Tibial nerve (tissue), 4 donors: ENCODE results near the gene SEC14L5. TPM values are rescaled to one million over a fixed set of nuclear protein-coding genes. Genes with fewer than 3 reads are reported as not detected.
A peak's percentile ranks its signal among the peaks of the same experiment; 100 is the strongest.

Source experiments
- DNase-seq, 2 donors: peaks; one replicate each; pipeline ENCODE4 v3.0.0-alpha.2; 2019; ENCODE audit warnings: low spot score in 2 of 2
- H3K27ac ChIP-seq, 4 donors: fragments of 200-600 bp; sonication (generic) in 3 of 4; one replicate each; pipeline ENCODE4 v1.5.1; 2017 to 2019; ENCODE audit warnings: mild to moderate bottlenecking in 1 of 4
- H3K27me3 ChIP-seq, 2 donors: fragments of 200-600 bp; sonication (generic) in 1 of 2; one replicate each; pipeline versions ENCODE4 v1.5.1 to v1.6.0; 2017 to 2019
- H3K36me3 ChIP-seq, 3 donors: fragments of 200-600 bp; sonication (generic); one replicate each; pipeline ENCODE4 v1.5.1; 2018 to 2019
- H3K4me1 ChIP-seq, 4 donors: fragments of 200-600 bp; sonication (generic) in 3 of 4; one replicate each; pipeline ENCODE4 v1.5.1; 2017 to 2019
- H3K4me3 ChIP-seq, 4 donors: fragments of 200-600 bp; sonication (generic) in 3 of 4; one replicate each; pipeline ENCODE4 v1.5.1; 2017 to 2019; ENCODE audit warnings: mild to moderate bottlenecking in 1 of 4, moderate library complexity in 1 of 4
- H3K9me3 ChIP-seq, 4 donors: fragments of 200-600 bp; sonication (generic) in 3 of 4; one replicate each; pipeline ENCODE4 v1.5.1; 2017 to 2019
- CTCF ChIP-seq, 5 experiments: fragments of 200-600 bp in 3 of 5; fragments of 450-650 bp in 2 of 5; sonication (generic) in 3 of 5; IDR thresholded peaks; one replicate each; pipeline ENCODE4 v1.5.1; 2016 to 2019; ENCODE audit warnings: antibody characterized with exemption in 5 of 5, mild to moderate bottlenecking in 3 of 5, moderate library complexity in 2 of 5
- EP300 ChIP-seq, 2 donors: sonication (generic); formaldehyde crosslinking; IDR thresholded peaks; one replicate each; pipeline ENCODE4 v1.6.1; 2017; ENCODE audit warnings: antibody characterized with exemption in 2 of 2, mild to moderate bottlenecking in 1 of 2
- POLR2A ChIP-seq, 2 donors: fragments of 450-650 bp; IDR thresholded peaks; one replicate each; pipeline ENCODE4 v1.6.1; 2017; ENCODE audit warnings: antibody characterized with exemption in 2 of 2, mild to moderate bottlenecking in 2 of 2, moderate library complexity in 2 of 2
- WGBS, 2 donors: methylation state at CpG; one replicate each; pipeline ENCODE4 v1.1.5; 2018; 5-methylcytosine and 5-hydroxymethylcytosine counted together
- total RNA-seq, 4 donors: library from RNA; depleted of rRNA; stranded (reverse); fragments of >200 nt; gene quantifications; one replicate each; pipeline ENCODE4 v1.1.0, GENCODE V29; 2016

SEC14L5 gene
- total RNA-seq, 4 donors from 2014 or later: 12.0 to 29.0 (median 13.6) TPM

- H3K4me1 ChIP-seq: peaks cover 0 to 9% (median 0%) of the 10 kb centered on the region in 4 donors
- no peaks in the 10 kb centered on the region for H3K36me3 ChIP-seq
- TF ChIP-seq CTCF (IDR thresholded peaks at IDR 0.05) (no peak), POLR2A (IDR thresholded peaks at IDR 0.05) (no peak), EP300 (IDR thresholded peaks at IDR 0.05) (no peak)
- 73 to 75% methylated on average over 5 of the region's 5 CpGs for WGBS, 2 donors
- H3K27ac ChIP-seq: no peak overlapping the region
- DNase-seq: no peak
- H3K27me3 ChIP-seq: peaks cover 0 to 31% of the 10 kb centered on the region in 2 donors
- peaks cover 0 to 4% (median 0%) of the 10 kb centered on the region in 4 donors for H3K9me3 ChIP-seq
- no peak overlapping the region for H3K4me3 ChIP-seq
Measured at GRCh38 chr16:4984174-4984990, 26.3 kb downstream of the SEC14L5 start.

- Histone ChIP-seq H3K4me1 (peaks cover 0 to 9% (median 0%) of the 10 kb centered on the region in 4 donors), H3K36me3 (peaks cover 0 to 5% (median 0%) of the 10 kb centered on the region in 3 donors), H3K4me3 (peak overlapping the region in 1 of 4 donors; percentile 20), H3K27ac (peak overlapping the region in 3 of 4 donors; percentile 37 to 78 (median 61)), H3K27me3 (peaks cover 0 to 41% of the 10 kb centered on the region in 2 donors), H3K9me3 (peaks cover 0 to 4% (median 0%) of the 10 kb centered on the region in 4 donors)
- 6 to 10% methylated on average over 6 to 8 of the region's 10 CpGs for WGBS, 2 donors
- TF ChIP-seq EP300 (IDR thresholded peaks at IDR 0.05) (no peak), CTCF (IDR thresholded peaks at IDR 0.05) (no peak), POLR2A (IDR thresholded peaks at IDR 0.05) (no peak)
- no peak for DNase-seq
Measured at GRCh38 chr16:4987250-4987579, 29.1 kb downstream of the SEC14L5 start.

GRCh38 chr16:4987580-4988374, 29.6 kb downstream of the SEC14L5 start:
- Histone ChIP-seq H3K4me3 (peak overlapping the region in 1 of 4 donors; percentile 20), H3K27ac (peak overlapping the region in 3 of 4 donors; percentile 37 to 78 (median 61)), H3K4me1 (peaks cover 0 to 9% (median 0%) of the 10 kb centered on the region in 4 donors), H3K27me3 (peaks cover 0 to 41% of the 10 kb centered on the region in 2 donors), H3K36me3 (peaks cover 0 to 5% (median 0%) of the 10 kb centered on the region in 3 donors), H3K9me3 (peaks cover 0 to 4% (median 0%) of the 10 kb centered on the region in 4 donors)
- no peak for DNase-seq
- TF ChIP-seq POLR2A (IDR thresholded peaks at IDR 0.05) (no peak), EP300 (IDR thresholded peaks at IDR 0.05) (no peak), CTCF (IDR thresholded peaks at IDR 0.05) (no peak)
- 17 to 19% methylated on average over 52 to 59 of the region's 60 CpGs for WGBS, 2 donors

- Histone ChIP-seq H3K4me3 (no peak overlapping the region), H3K27me3 (peaks cover 0 to 41% of the 10 kb centered on the region in 2 donors), H3K4me1 (peaks cover 0 to 9% (median 0%) of the 10 kb centered on the region in 4 donors), H3K9me3 (peaks cover 0 to 4% (median 0%) of the 10 kb centered on the region in 4 donors), H3K27ac (peak overlapping the region in 2 of 4 donors; percentile 19 to 78), H3K36me3 (peaks cover 0 to 5% (median 0%) of the 10 kb centered on the region in 3 donors)
- no peak for TF ChIP-seq CTCF (IDR thresholded peaks at IDR 0.05)
- no peak for TF ChIP-seq EP300 (IDR thresholded peaks at IDR 0.05)
- no peak for TF ChIP-seq POLR2A (IDR thresholded peaks at IDR 0.05)
- DNase-seq: no peak
- WGBS, 2 donors: 90 to 93% methylated on average over 5 of the region's 5 CpGs
Measured at GRCh38 chr16:4988647-4989046, 30.5 kb downstream of the SEC14L5 start.
